Kidney tubule cell (primary cell): Measurements from ENCODE around the gene C3orf38.
"Not testable (repeated sequence)": the region's sequence is repeated elsewhere in the genome, so short reads cannot be mapped to it uniquely, and the experiment has no call there.

Experiments used
- DNase-seq: peaks from one replicate; pipeline ENCODE4 v3.0.0-alpha.2; 2018; ENCODE audit warnings: low spot score

C3orf38 gene

DNA sequence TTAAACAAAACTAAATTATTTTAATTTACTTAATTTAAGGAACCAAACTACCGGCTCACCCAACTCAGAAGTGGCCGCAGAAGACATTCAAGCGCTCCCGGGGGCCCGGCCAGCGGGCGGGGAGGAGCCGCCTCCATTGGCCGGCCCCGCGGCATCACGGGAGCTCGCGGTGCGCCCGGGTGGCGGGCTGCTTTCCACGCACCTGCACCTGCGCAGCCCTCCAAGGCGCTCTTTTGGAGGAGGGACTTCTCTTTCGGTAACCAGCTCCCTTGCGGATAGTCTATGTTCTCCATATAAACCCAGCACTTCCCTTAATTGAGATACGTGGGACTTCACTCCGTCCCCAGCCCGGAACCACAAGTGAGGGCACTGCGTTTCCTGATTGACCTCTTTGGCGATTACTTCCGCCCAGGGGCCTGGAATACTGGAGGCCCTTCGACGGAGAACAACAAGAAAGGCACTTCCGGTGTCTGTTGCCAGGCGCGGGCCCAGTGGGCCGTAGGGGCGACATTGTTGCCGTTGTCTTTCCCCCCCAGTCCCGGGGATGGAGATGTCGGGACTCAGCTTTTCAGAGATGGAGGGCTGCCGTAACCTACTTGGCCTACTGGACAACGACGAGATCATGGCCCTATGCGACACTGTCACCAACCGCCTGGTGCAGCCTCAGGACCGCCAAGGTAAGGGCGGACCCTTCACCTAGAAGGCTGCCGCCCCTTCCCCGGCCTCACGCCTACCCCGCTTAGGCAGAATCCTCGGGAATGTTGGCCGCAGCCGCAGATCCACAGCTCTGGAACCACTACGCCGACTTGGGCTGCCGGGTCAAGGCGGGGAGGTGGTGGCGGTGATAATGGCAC lies at the start of gene C3orf38:
Gene C3orf38 (plus strand): TSS at position 451 of the 854 bp plus-strand sequence. CDS start 94 bp downstream, at position 545.
- peak; percentile 94 for DNase-seq

DNA sequence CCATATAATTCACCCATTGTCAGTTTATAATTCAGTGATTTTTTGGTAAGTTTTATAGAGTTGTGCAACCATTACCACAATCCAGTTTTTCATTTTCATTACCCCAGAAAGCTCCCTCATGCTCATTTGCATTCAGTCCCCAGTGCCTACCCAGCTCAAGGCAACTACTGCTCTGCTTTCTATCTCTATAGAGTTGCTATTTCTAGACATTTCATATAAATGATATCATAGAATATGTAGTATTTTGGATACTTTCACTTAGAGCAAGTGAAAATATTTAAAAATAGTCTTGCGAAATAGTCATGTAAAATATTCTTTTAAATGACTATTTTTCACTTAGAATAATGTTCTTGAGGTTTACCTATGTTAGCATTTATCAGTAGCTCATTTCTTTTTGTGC lies 48.6 kb upstream of the C3orf38 start:
- DNase-seq, result no peak

DNA sequence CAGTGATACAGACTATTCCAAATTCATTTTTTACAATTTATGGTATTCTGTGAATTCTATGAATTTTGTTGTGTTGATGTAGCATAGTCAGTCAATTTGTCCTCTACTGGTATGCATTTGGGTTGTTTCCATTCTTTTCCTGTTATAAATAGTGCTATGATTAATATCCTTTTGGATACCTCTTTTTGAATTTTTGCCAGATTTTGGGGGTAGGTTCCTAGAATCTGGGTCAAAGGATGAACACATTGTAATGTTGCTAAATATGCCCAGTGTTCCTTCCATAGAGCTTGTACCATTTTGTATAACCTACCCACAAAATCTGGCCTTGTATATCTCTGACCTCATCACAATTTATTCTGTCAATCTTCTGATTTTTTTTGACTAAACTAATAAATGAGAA lies 44.4 kb upstream of the C3orf38 start:
- DNase-seq, result no peak

DNA sequence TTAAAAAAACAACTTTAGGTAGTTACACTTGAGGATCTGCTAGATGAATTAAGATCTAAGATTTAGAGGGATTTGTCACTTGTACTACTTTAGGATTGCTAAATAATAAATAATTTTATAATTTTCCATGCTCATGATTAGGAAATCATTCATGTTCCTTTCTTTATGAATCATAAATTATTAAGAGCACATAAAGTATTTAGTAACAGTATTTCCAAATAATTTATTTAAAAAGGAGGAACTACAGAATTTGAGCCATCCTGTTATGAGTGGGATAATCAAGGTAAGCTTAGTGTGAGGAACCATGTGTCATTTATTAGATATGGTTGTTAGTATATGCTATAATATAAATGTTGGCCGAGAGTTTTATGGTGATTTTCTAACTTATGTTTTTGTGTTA lies 37.5 kb upstream of the C3orf38 start:
- no peak for DNase-seq

DNA sequence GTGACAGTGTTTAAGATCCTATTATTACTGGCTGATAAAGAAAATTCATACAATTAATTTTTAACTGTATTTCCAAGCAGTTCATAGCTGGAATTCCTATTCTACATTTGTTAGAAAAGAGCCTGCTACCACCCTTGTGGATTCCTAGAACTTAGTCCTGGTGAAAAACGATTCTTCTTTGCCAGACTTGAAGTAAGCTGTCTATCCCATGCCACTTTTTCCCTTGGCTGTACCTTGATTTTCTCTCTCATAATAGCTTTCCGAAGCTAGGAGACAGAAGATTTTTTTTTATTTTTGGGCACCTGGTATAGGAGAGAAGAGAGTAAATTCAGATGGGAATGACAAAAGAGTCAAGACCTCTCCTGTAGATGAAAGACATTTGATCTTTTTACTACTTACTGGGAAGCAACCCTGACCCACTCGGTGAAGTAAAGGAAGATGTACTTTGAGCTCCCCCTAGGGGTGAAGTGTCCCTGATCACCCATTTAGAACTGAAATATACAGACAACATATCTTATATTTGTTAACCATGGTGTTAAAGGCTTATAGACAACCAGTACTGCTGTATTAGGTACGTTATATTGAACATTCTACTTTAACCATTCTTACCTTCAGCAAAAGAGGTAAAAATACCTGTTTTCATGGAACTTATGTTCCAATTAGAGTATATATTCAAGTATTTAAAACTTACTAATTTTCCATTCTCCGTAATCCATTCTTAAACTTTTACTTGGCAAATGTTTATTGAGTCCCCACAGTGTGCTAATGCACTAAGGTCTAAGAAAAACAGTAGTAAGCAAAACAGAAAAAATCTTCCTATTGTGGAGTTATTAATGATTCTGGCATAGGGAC lies 36.2 kb upstream of the C3orf38 start:
- peak; percentile 64 for DNase-seq

DNA sequence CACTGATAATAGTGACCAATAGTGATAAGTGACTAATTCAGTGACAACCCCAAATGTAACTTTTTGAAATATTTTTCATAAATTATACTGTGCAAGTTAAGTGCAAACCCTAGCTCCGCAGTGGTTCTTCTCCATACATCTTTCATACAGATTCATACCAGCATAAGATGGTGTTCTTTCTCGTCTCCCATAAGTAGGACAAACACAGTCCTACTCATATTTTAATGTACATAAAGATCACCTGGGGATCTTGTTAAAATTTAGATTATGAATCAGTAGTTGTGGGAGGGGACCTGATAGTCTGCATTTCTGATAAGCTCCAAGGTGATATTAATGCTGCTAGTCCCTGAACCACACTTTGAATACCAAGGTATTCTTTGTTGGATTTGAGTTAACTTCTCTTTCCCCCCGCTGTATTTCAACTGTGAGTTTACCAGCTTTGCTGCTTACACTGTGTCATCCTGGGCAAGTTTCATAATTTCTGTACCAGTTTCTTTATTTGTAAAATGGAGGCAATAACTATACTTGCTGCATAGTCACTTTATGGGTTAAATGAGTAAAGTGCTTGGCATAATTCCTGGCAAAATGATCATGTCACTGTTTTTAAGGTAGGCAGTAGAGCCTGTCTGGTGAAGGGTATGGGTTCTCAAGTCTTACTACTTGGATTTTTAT lies 34.7 kb upstream of the C3orf38 start:
- DNase-seq, result no peak

DNA sequence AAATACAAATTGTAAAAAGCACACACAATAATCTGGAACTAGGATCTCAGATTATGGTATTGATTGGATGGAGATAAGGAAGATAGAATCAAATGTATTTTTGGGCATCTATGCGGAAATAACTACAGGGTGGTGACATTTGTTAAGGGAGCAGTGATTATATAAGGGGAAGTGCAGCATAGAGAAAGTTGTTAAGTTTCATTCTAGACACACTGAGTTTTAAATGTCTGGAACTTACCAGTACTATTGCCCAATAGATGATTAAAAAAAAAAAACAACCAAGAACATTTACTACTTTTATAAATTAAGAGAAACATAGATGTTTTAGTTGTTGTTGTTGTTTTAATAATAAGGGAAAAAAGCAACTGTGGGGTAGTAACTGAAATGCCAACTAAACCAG lies 32.1 kb upstream of the C3orf38 start:
- DNase-seq, result no peak

DNA sequence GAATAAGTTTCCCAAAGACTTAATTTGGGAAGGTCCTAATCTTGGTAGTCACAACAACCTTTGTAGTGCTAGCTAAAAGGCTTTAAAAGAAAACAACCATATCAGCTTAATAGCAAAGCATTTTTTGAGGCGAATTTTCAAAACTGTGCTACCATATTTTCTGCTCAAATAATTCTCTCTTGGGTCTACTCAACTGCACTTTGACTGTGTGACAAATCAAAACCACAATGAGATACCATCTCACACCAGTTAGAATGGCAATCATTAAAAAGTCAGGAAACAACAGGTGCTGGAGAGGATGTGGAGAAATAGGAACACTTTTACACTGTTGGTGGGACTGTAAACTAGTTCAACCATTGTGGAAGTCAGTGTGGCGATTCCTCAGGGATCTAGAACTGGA lies 31.2 kb upstream of the C3orf38 start:
- DNase-seq, result not testable (repeated sequence)

DNA sequence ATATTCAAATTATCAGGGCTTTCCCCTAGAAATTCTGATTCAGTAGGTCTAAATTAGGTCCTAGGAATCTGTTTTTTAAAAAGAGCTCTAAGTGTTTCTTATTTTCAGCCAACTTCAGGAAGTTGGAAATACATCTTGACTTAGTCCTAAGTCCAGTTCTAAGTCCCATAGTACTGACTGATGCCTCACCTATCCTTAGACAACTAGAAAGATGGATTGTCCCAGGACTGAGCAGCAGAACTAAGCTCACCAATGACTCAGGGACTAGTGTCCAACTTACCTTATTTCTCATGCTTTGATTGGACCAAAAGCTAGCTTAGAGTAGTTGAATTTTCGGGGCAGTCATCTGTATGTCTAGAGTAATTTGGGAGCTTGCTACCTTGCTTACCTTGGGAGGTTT lies 26.2 kb upstream of the C3orf38 start:
- DNase-seq, result no peak

DNA sequence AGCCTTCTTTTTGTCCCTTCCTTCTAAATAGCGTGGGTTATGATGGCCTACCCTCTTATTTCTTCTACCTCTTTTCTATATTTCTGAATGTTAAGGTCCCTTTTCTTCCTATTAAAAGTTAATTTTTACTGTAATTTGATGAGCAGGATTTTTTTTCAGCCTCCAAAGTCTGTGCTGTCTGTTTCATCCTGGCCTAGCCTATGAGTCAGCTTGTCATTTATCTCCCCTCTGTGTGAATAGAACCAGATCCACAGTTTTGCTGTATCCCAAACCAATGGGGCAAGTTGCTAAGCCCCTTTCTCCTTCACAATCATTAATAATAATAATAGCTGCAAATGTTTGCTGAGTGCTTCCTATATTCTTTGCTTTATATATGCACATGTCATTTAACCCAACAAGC lies 18.1 kb upstream of the C3orf38 start:
- DNase-seq, result no peak

DNA sequence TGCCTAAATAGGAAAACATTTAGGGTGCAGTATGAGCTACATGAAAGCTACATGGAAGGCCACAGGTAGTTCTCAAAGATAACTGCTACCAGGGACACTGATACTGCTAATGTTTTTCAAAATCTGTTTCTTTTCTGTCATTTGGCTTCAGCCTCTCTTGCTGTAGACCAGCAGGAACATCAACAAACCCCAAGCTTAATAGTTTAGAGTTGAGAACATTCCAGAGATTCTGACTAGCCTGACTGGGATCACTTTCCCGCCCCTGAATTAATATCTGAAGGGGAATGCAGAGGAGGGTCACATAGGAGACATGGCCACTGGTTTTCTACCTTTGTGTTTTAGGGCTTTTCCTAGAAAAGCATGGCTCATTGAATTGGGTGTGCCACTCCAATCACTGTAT lies 16.9 kb upstream of the C3orf38 start:
- DNase-seq, result no peak

DNA sequence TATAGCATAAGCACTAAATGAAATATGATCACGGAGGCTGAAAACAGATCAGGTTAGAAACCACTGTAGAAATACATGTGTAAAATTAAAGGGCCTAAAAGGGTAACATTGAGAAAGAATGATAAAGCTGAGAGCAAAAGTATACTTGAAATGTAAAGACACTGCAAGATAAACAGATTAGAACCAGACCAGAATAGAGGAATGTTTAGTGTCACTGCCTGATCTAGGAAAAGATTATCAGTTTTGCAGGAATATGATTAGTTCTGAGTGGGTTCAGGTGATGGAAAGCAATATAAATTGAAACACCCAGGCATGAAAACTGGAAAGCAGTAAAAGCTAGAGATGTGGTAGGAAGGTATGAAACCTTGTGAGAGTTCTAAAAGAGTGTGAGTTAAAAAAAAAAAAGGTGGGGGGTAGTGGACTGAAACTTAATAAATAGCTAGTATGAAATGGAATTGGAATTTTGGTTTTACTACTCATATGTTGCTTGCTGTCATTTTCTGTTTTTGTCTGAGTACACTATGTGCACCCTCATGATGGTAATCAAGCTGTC lies 16.0 kb upstream of the C3orf38 start:
- no peak for DNase-seq

DNA sequence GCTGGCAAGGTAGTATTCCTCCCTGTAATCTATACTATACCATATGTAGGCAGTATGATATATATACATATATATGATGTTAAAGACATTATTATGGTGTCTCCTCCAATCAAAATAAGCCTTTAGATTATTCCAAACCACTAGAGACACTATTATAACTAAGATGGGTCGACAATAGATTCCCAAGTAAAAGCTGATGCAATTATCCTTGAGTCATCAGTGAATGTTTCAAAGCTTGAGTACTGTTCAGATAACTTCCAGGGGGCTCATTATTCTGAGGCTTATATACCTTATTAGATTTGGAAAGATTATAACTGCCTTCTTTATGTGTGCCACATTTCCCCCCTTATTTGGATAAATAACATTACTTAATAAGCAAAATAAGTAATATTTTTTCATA lies 11.9 kb upstream of the C3orf38 start:
- no peak for DNase-seq

DNA sequence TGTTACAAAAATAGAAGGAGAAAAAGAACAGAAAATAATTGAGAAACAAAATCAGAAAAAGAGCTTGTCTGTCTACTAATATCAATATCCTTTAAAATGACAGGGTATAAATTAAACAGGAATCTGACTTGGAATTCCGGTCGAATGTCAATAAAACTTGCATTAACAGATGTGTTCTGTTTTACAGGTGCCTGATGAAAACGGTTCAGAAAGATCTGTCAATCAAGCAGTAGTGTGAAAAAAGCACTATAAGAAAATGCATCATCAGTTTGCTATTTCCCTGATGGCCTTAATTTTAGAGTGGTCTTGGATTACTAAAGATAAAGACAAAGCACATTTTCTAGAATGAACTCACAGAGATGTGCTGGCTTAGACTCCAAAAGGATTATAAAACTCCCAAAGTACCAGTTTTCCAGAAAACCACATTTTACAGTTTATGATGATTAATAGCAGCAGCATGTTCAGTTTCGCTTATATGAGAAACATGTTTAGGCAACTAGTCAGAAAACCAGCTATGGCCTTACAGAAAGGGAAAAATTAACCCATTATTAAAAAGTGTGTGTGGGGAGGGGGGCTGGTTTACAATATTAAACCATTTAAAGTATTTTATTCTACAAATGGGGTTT lies 8.2 kb upstream of the C3orf38 start:
- peak; percentile 19 for DNase-seq

DNA sequence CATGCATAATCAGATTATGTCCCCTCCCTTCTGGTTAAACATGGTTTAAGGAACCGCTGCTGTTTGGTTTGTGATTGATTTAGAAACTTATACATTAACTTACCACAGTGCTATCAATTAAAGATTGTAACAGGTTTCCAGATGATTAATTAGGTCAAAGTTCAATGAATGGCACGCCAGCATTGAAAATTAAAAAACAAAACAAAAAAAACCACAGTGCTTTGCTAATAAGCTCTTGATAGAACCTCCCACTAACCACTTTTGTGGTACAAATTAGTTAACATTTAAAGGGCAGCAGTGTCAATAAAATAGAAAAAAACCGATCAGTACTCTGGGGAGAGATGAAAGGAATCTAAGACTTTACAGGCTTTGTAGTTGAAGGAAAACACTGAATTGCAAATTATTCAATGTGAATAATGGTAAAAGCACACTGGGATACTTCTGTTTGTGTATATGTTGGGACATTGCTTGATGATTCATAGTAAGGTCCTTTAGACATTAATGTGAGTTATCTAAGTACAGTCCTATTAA lies 7.6 kb upstream of the C3orf38 start:
- no peak for DNase-seq

DNA sequence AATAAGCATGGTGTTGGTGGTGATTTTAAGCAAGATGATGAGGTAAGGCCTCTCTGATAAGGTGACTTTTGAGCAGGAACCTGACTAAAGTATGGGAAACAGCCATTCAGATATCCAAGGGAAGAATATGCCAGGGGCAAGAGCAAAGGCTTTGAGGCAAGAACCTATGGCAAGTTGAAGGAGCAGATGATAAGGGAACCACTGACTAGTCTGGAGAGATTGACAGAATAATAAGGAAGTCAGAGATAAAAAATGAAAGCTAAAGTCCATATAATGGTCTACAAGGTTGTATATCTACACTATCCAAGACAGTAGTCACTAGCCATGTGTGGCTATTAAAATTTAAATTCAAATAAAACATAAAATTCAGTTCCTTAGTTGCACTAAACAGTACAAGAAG lies 2.5 kb upstream of the C3orf38 start:
- no peak for DNase-seq

DNA sequence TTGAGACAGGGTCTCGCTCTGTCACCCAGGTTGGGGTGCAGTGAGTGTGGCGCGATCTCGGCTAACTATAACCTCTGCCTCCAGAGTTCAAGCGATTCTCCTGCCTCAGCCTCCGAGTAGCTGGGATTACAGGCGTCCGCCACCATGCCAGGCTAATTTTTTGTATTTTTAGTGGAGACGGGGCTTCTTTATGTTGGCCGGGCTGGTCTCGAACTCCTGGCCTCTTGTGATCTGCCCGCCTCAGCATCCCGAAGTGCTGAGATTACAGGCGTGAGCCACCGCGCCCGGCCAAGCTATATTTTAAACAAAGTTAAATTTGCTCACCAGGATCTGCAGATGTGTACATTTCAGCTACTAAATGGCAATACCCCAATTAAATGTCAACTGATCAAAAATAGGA lies 1.1 kb upstream of the C3orf38 start:
- no peak for DNase-seq

DNA sequence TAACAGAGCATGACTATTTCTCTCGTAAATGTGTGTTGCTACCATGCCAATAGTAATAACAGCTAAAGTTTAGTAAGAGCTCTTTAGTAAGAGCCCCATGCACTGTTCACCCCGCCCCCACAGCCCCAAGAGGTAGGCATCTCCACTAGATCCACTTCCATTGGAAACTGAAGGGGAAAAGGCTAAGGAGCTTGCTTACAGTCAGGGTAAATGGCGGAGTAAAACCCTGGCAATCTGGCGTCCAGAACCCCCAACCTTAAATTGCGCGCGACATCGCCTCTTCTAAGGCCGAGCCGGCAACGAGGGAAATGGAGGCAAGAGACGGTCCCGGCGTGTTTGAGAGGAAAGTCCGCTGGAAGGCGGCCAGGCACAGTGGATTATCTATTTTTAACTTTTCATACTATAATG lies 654 bp upstream of the C3orf38 start:
- peak; percentile 30 for DNase-seq

DNA sequence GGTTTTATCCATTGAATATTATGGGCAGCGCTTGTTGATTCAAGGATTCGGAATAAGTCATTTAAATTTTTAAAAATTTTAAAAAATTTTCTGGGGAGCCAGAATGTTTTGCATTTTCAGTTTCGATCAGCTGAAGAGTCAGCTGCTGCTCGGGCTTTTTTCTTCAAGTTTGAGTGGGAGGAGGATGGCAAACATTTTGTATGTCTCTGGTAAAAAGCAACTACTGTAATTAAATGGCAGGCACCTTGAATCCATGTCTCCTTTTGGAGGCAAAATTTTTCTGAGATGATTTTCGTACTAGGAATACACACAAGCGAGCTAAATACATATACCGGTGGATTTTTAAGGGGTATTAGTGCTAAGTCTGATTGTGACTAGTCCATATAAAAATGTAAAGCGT lies 612 bp downstream of the C3orf38 start:
- DNase-seq, result peak; percentile 19

DNA sequence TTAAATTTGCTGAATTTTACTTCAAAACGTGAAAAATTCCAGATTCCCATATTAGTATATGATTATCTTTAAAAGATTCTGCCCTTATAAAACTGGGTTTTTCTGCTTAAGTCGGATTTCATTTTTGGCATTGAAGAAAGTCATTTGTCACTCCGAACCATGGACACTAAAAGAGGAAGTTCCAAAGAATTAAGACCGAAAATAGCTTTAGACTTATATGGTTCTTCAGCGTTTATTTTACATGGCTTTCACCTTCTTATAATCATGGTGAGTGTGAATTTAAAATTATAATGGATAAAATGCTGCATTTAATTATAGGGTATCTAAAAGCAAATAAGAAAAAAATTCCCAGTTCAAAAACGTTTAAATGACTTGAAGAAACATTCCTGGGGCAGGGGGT lies 1.0 kb downstream of the C3orf38 start:
- DNase-seq, result peak; percentile 11

DNA sequence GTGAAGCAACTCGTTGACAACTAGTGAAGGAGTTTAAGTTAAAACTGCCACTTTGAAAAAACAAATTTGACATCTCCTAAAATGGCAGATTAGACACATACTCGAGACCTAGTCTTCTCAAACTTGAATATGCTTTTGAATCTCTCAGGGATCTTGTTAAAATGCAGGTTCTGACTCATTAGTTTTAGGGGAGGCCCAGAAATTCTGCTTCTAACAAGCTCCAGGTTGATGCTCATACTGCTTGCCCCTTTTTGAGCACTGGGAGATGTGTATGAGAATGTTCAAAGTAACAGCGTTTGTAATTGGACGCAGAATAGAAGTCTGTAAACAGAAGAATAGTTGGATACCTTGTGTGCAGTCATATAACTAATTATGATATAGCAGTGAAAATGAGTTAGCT lies 1.6 kb downstream of the C3orf38 start:
- peak; percentile 12 for DNase-seq

DNA sequence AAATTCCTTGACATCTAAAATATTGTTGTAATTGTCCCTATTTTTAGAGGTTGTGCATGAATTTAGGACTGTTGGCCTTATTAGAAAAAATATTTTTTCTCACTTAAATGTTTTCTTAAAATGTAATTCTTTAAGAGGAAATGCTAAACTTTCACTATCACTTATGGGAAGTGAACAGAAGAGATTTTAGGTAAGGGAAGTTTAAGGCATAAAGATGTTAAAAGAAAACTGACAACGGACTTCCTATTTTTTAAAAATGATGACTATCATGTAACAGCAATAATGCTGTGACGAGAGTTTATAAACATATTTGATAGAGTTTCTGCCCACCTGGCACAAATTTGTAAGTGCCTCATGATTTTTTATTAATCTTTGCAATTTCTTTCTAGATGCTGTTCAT lies 3.1 kb downstream of the C3orf38 start:
- no peak for DNase-seq
